CD14-positive monocyte (primary cell): Measurements from ENCODE around the gene MBD2. TPM values are rescaled to one million over a fixed set of nuclear protein-coding genes. Genes with fewer than 3 reads are reported as not detected.

ENCODE experiments used
- DNase-seq, 3 donors: peaks; one replicate each; pipeline ENCODE4 v3.0.0-alpha.2; 2011 to 2022
- H2AFZ ChIP-seq: 2 replicates; pipeline ENCODE4 v1.6.0; 2012; ENCODE audit warnings: mild to moderate bottlenecking, low read depth, low read length, inconsistent platforms; ENCODE audit not compliant: insufficient read depth, poor library complexity, severe bottlenecking
- H3K27ac ChIP-seq, 2 donors: 1 replicate in 1 of 2; 2 replicates in 1 of 2; pipeline ENCODE4 v1.5.1; 2012 to 2013; ENCODE audit warnings: low read length in 2 of 2, control low read depth in 1 of 2, inconsistent platforms in 1 of 2, low read depth in 1 of 2, mild to moderate bottlenecking in 1 of 2
- H3K27me3 ChIP-seq, 2 donors: one replicate each; pipeline versions ENCODE4 v1.6.0 to v1.6.1; 2011 to 2013; ENCODE audit warnings: low read length in 2 of 2; ENCODE audit not compliant: control insufficient read depth in 2 of 2, insufficient read depth in 2 of 2
- H3K36me3 ChIP-seq, 2 donors: replicated peaks in 1 of 2; 1 replicate in 1 of 2; 2 replicates in 1 of 2; pipeline versions ENCODE4 v1.5.1 to v1.6.1; 2012 to 2013; ENCODE audit warnings: low read length in 2 of 2, control low read depth in 1 of 2, inconsistent platforms in 1 of 2, mild to moderate bottlenecking in 1 of 2; ENCODE audit not compliant: insufficient read depth in 2 of 2, control insufficient read depth in 1 of 2
- H3K4me1 ChIP-seq, 2 donors: 1 replicate in 1 of 2; 2 replicates in 1 of 2; pipeline versions ENCODE4 v1.5.1 to v1.6.1; 2012 to 2013; ENCODE audit warnings: low read length in 2 of 2, control low read depth in 1 of 2, inconsistent platforms in 1 of 2, mild to moderate bottlenecking in 1 of 2, moderate library complexity in 1 of 2; ENCODE audit not compliant: insufficient read depth in 2 of 2, control insufficient read depth in 1 of 2
- H3K4me2 ChIP-seq: replicated peaks from 2 replicates; pipeline ENCODE3; 2012; ENCODE audit warnings: low read length, moderate library complexity, mild to moderate bottlenecking; ENCODE audit not compliant: poor library complexity, severe bottlenecking; ENCODE audit errors: extremely low read depth
- H3K4me3 ChIP-seq, 3 experiments: fragments of 200-600 bp in 1 of 3; sonication (generic) in 1 of 3; replicated peaks in 1 of 3; 1 replicate in 2 of 3; 2 replicates in 1 of 3; pipeline ENCODE4 v1.5.1; 2011 to 2013; ENCODE audit warnings: low read length in 3 of 3, mild to moderate bottlenecking in 3 of 3, control low read depth in 2 of 3, low read depth in 2 of 3, inconsistent platforms in 1 of 3, moderate library complexity in 1 of 3
- H3K79me2 ChIP-seq: 2 replicates; pipeline ENCODE4 v1.6.0; 2012; ENCODE audit warnings: mild to moderate bottlenecking, control low read depth, inconsistent platforms, low read length, moderate library complexity; ENCODE audit not compliant: insufficient read depth
- H3K9ac ChIP-seq: 2 replicates; pipeline ENCODE4 v1.6.0; 2017; ENCODE audit warnings: low read length, mild to moderate bottlenecking; ENCODE audit not compliant: insufficient read depth, poor library complexity, severe bottlenecking
- H3K9me3 ChIP-seq, 2 donors: replicated peaks in 1 of 2; 1 replicate in 1 of 2; 2 replicates in 1 of 2; pipeline versions ENCODE4 v1.5.1 to v1.6.1; 2012 to 2013; ENCODE audit warnings: low read length in 2 of 2, control low read depth in 1 of 2; ENCODE audit not compliant: control insufficient read depth in 1 of 2, insufficient read depth in 1 of 2
- H4K20me1 ChIP-seq: 2 replicates; pipeline ENCODE4 v1.6.0; 2012; ENCODE audit warnings: mild to moderate bottlenecking, low read length, control low read depth, moderate library complexity; ENCODE audit not compliant: insufficient read depth
- H3K27ac Mint-ChIP-seq, 7 donors: one replicate each; pipeline ENCODE4 v1.8.0; 2020; ENCODE audit warnings: mild to moderate bottlenecking in 7 of 7, mixed read lengths in 7 of 7, moderate library complexity in 6 of 7, inconsistent platforms in 2 of 7
- H3K27me3 Mint-ChIP-seq, 3 donors: one replicate each; pipeline ENCODE4 v1.8.0; 2021 to 2022; ENCODE audit warnings: low read depth in 3 of 3, mild to moderate bottlenecking in 3 of 3, mixed read lengths in 3 of 3, moderate library complexity in 3 of 3, inconsistent platforms in 1 of 3
- H3K36me3 Mint-ChIP-seq, 2 donors: one replicate each; pipeline ENCODE4 v1.8.0; 2020; ENCODE audit warnings: mixed read lengths in 2 of 2, inconsistent platforms in 1 of 2, mild to moderate bottlenecking in 1 of 2
- H3K4me1 Mint-ChIP-seq: one replicate; pipeline ENCODE4 v1.8.0; 2020; ENCODE audit warnings: mild to moderate bottlenecking, mixed read lengths
- H3K4me3 Mint-ChIP-seq, 2 donors: one replicate each; pipeline ENCODE4 v1.8.0; 2020; ENCODE audit warnings: mild to moderate bottlenecking in 2 of 2, mixed read lengths in 2 of 2, moderate library complexity in 1 of 2
- H3K9me3 Mint-ChIP-seq, 7 donors: one replicate each; pipeline ENCODE4 v1.8.0; 2020 to 2022; ENCODE audit warnings: mixed read lengths in 7 of 7, mild to moderate bottlenecking in 6 of 7, moderate library complexity in 6 of 7, inconsistent platforms in 2 of 7
- CTCF ChIP-seq: fragments of 200-600 bp; IDR thresholded peaks from one replicate; pipeline ENCODE4 v1.8.0; 2022; ENCODE audit warnings: antibody characterized with exemption, mild to moderate bottlenecking
- WGBS: methylation state at CpG from one replicate; pipeline ENCODE4 v1.1.5; 2013; ENCODE audit warnings: missing lambda C conversion rate; ENCODE audit not compliant: insufficient coverage; 5-methylcytosine and 5-hydroxymethylcytosine counted together
- intact Hi-C, 2 donors: fragments of 100-400 bp; cut with micrococcal nuclease; formaldehyde crosslinking; loops; one replicate each; pipeline versions ENCODE4 v1.15.0 to v1.15.1; 2023
- polyA plus RNA-seq, 3 donors: library from polyadenylated mRNA; depleted of rRNA in 1 of 3; unstranded in 2 of 3; stranded (reverse) in 1 of 3; fragments of 300-500 nt in 2 of 3; fragments of >200 nt in 1 of 3; fragmentation: Illumina TruSeq in 2 of 3; gene quantifications; 1 replicate in 2 of 3; 2 replicates in 1 of 3; pipeline ENCODE4 v1.2.3, GENCODE V29; 2012 to 2021

MBD2 gene
- polyA plus RNA-seq, 3 donors, result 11.6 to 64.9 (median 25.2) TPM

- Mint-ChIP-seq H3K9me3 (no peaks in the 10 kb centered on the region), H3K4me1 (peaks cover 46% of the 10 kb centered on the region), H3K27ac (peak overlapping the region; percentile 61 to 93 (median 83)), H3K4me3 (peak overlapping the region in 1 of 2 donors; percentile 9), H3K36me3 (peaks cover 13 to 15% of the 10 kb centered on the region in 2 donors), H3K27me3 (no peaks in the 10 kb centered on the region)
- TF ChIP-seq CTCF, result no peak
- Histone ChIP-seq H3K4me3 (no peak overlapping the region), H3K9ac (no peak overlapping the region), H3K4me2 (peak overlapping the region; percentile 39), H4K20me1 (peaks cover 99% of the 10 kb centered on the region), H3K79me2 (peaks cover 100% of the 10 kb centered on the region), H3K27me3 (no peaks in the 10 kb centered on the region), H3K4me1 (peaks cover 11 to 36% of the 10 kb centered on the region in 2 donors), H2AFZ (no peak overlapping the region), H3K9me3 (no peaks in the 10 kb centered on the region), H3K36me3 (peaks cover 3 to 5% of the 10 kb centered on the region in 2 donors), H3K27ac (peak overlapping the region in 1 of 2 donors; percentile 71)
- intact Hi-C loops, result no loop called here
- WGBS, result 100% methylated on average over 1 of the region's 1 CpG
- peak; percentile 15 to 65 (median 23) for DNase-seq
These were observed 14.8 kb downstream of the MBD2 start for GRCh38 chr18:54209471-54210180.

- H4K20me1 ChIP-seq, result peaks cover 99% of the 10 kb centered on the region
These were observed 18.0 kb downstream of the MBD2 start for GRCh38 chr18:54206447-54206846.

More at GRCh38 chr18:54206447-54206846, 18.0 kb downstream of the MBD2 start:
- 75% methylated on average over 1 of the region's 2 CpGs for WGBS
- Histone ChIP-seq H2AFZ (no peak overlapping the region), H3K36me3 (peaks cover 28 to 37% of the 10 kb centered on the region in 2 donors), H3K4me3 (no peak overlapping the region), H3K79me2 (peaks cover 97% of the 10 kb centered on the region), H3K4me2 (no peak overlapping the region), H3K9ac (no peak overlapping the region), H3K27me3 (no peaks in the 10 kb centered on the region), H3K9me3 (no peaks in the 10 kb centered on the region), H3K27ac (peak overlapping the region in 1 of 2 donors; percentile 33), H3K4me1 (peaks cover 11 to 32% of the 10 kb centered on the region in 2 donors)
- H3K4me1 Mint-ChIP-seq, result peaks cover 29% of the 10 kb centered on the region
- peaks cover 29 to 41% of the 10 kb centered on the region in 2 donors for H3K36me3 Mint-ChIP-seq
- H3K27ac Mint-ChIP-seq, result peak overlapping the region in 5 of 7 donors; percentile 5 to 82 (median 22)
- TF ChIP-seq CTCF, result no peak
- H3K27me3 Mint-ChIP-seq, result no peaks in the 10 kb centered on the region
- H3K4me3 Mint-ChIP-seq, result no peak overlapping the region
- no peak for DNase-seq
- intact Hi-C loops, result no loop called here
- H3K9me3 Mint-ChIP-seq, result no peaks in the 10 kb centered on the region
